Measurements from ENCODE around the gene GABBR1. TPM values are rescaled to one million over a fixed set of nuclear protein-coding genes. Genes with fewer than 3 reads are reported as not detected.
A peak's percentile ranks its signal among the peaks of the same experiment; 100 is the strongest.

GABBR1 gene
- polyA plus RNA-seq, 3 donors from 2014 or later: not detected

DNA sequence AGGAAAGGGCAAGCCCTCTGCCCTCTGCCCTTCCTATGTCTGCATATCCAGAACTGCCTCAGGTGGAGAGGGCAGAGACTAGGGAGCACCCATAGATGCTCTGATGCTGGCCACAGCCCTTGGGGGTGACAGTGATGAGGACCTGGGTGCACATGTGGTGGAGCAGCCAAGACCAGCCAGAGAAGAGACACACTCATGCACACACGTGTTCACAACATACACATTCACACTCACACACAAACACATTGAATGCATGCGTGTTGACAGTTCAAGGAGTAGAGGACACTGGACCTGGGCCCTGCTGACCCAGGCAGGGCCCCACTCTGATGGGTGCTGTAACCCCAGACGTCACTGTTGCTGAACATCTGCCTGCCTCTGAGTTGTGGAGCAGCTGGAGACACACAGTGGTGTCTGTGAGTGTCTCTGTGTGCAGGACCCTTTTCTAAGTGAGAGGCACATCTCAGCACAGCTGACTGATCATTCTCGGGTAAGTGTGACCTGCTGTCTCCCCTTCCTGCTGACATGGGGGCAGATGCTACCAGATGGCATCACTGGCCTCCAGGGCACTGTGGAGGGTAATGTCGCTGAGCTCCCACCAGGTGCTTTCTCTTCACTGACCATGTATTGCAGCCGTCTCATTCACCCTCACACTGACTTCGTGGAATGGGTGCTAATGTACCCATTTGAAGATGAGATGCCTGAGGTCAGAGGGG is 115.1 kb downstream of the GABBR1 start:
- no peaks in the 10 kb centered on the region for H3K36me3 Mint-ChIP-seq
- H3K4me1 Mint-ChIP-seq: peaks cover 9 to 11% of the 10 kb centered on the region in 2 donors
- peaks cover 0 to 2% (median 1%) of the 10 kb centered on the region in 3 donors for H3K27me3 Mint-ChIP-seq (ENCODE audit: low read depth in 3 of 3)

GRCh38 chr6:29517245-29517644 is 115.7 kb downstream of the GABBR1 start:
- H3K9me3 Mint-ChIP-seq: no peaks in the 10 kb centered on the region
- H3K4me3 Mint-ChIP-seq: no peak overlapping the region

More for the DNA sequence above, 115.1 kb downstream of the GABBR1 start:
- no peak for DNase-seq
- no peaks in the 10 kb centered on the region for H3K9me3 Mint-ChIP-seq
- H3K4me3 Mint-ChIP-seq: no peak overlapping the region
- H3K27ac Mint-ChIP-seq: no peak overlapping the region

GRCh38 chr6:29516108-29516507 is 116.9 kb downstream of the GABBR1 start:
- H3K27ac Mint-ChIP-seq: no peak overlapping the region
- peaks cover 9 to 11% of the 10 kb centered on the region in 2 donors for H3K4me1 Mint-ChIP-seq
- H3K36me3 Mint-ChIP-seq: no peaks in the 10 kb centered on the region
- no peaks in the 10 kb centered on the region for H3K9me3 Mint-ChIP-seq
- H3K27me3 Mint-ChIP-seq (ENCODE audit: low read depth in 3 of 3): peaks cover 0 to 2% (median 2%) of the 10 kb centered on the region in 3 donors
- peak overlapping the region in 1 of 5 donors; percentile 43 for H3K4me3 Mint-ChIP-seq
- peak; percentile 5 to 24 (median 7) for DNase-seq

More at GRCh38 chr6:29517245-29517644, 115.7 kb downstream of the GABBR1 start:
- peaks cover 9 to 11% of the 10 kb centered on the region in 2 donors for H3K4me1 Mint-ChIP-seq
- H3K36me3 Mint-ChIP-seq: no peaks in the 10 kb centered on the region
- peaks cover 0 to 2% (median 1%) of the 10 kb centered on the region in 3 donors for H3K27me3 Mint-ChIP-seq (ENCODE audit: low read depth in 3 of 3)
- H3K27ac Mint-ChIP-seq: no peak overlapping the region
- no peak for DNase-seq

- Mint-ChIP-seq H3K4me3 (no peak overlapping the region), H3K4me1 (peaks cover 1 to 2% of the 10 kb centered on the region in 2 donors), H3K27me3 (ENCODE audit: low read depth in 3 of 3) (peaks cover 4 to 6% (median 5%) of the 10 kb centered on the region in 3 donors), H3K36me3 (no peaks in the 10 kb centered on the region), H3K27ac (no peak overlapping the region), H3K9me3 (no peaks in the 10 kb centered on the region)
- no peak for DNase-seq
These were observed 122.2 kb downstream of the GABBR1 start for GRCh38 chr6:29510746-29511300.

GRCh38 chr6:29510202-29510601 is 122.8 kb downstream of the GABBR1 start:
- H3K27ac Mint-ChIP-seq: no peak overlapping the region
- no peak overlapping the region for H3K4me3 Mint-ChIP-seq
- no peak for DNase-seq
- H3K4me1 Mint-ChIP-seq: no peaks in the 10 kb centered on the region
- H3K9me3 Mint-ChIP-seq: no peaks in the 10 kb centered on the region
- H3K27me3 Mint-ChIP-seq (ENCODE audit: low read depth in 3 of 3): peaks cover 4 to 6% (median 5%) of the 10 kb centered on the region in 3 donors
- H3K36me3 Mint-ChIP-seq: no peaks in the 10 kb centered on the region

Other genes starting within 250 kb of the GABBR1 start
- gene OR12D2, start 237.6 kb downstream of the GABBR1 start, polyA plus RNA-seq: not detected
- gene OR12D1, start 218.3 kb downstream of the GABBR1 start, polyA plus RNA-seq: not detected
- not detected for gene OR10C1, start 193.9 kb downstream of the GABBR1 start, polyA plus RNA-seq
- gene OR11A1, start 176.1 kb downstream of the GABBR1 start, polyA plus RNA-seq: not detected
- gene OR2H1, start 176.0 kb downstream of the GABBR1 start, polyA plus RNA-seq: not detected
- not detected for gene MAS1L, start 145.2 kb downstream of the GABBR1 start, polyA plus RNA-seq
- gene UBD, start 73.5 kb downstream of the GABBR1 start, polyA plus RNA-seq: not detected
- gene OR2H2, start 48.1 kb downstream of the GABBR1 start, polyA plus RNA-seq: not detected
- gene MOG, start 23.9 kb upstream of the GABBR1 start, polyA plus RNA-seq: not detected
- 1 to 10 TPM in 2 of 3 donors, not detected in 1; 5.2 to 9.0 TPM for gene ZFP57, start 48.0 kb upstream of the GABBR1 start, polyA plus RNA-seq
- gene HLA-F, start 90.3 kb upstream of the GABBR1 start, polyA plus RNA-seq: 100 to 1,000 TPM; 595 to 720 (median 639) TPM
- 1 to 10 TPM in 2 of 3 donors, not detected in 1; 2.1 to 3.1 TPM for gene HLA-G, start 194.6 kb upstream of the GABBR1 start, polyA plus RNA-seq

All from immature natural killer cell (primary cell).